HAP-1 (cell line): Measurements from ENCODE around the gene THRA.

Source experiments
- DNase-seq, 2 experiments: peaks; one replicate each; pipeline ENCODE4 v3.0.0-alpha.2; 2016 to 2020; ENCODE audit warnings: low spot score in 2 of 2
- H3K27me3 ChIP-seq: fragments of 250-450 bp; sonication (Bioruptor Pico); 2 replicates; pipeline ENCODE4 v1.5.1; 2020; ENCODE audit warnings: low read depth, mild to moderate bottlenecking, moderate library complexity
- H3K36me3 ChIP-seq: fragments of 250-450 bp; sonication (Bioruptor Pico); replicated peaks from 2 replicates; pipeline ENCODE4 v1.5.1; 2020; ENCODE audit warnings: mild to moderate bottlenecking
- H3K4me1 ChIP-seq: fragments of 250-450 bp; sonication (Bioruptor Pico); 2 replicates; pipeline ENCODE4 v1.5.1; 2020; ENCODE audit warnings: mild to moderate bottlenecking
- H3K4me3 ChIP-seq: fragments of 250-450 bp; sonication (Bioruptor Pico); 2 replicates; pipeline ENCODE4 v1.5.1; 2020; ENCODE audit warnings: mild to moderate bottlenecking, moderate library complexity
- H3K9me3 ChIP-seq: fragments of 250-450 bp; sonication (Bioruptor Pico); 2 replicates; pipeline ENCODE4 v1.5.1; 2020; ENCODE audit warnings: mild to moderate bottlenecking, moderate library complexity
- in situ Hi-C: fragments of 300-500 bp; cut with MboI; formaldehyde crosslinking; loops from 3 replicates; pipeline ENCODE4 v1.14.3; 2020; ENCODE audit warnings: low sequenced_read_pairs, inconsistent platforms, mixed read lengths

THRA gene

DNA sequence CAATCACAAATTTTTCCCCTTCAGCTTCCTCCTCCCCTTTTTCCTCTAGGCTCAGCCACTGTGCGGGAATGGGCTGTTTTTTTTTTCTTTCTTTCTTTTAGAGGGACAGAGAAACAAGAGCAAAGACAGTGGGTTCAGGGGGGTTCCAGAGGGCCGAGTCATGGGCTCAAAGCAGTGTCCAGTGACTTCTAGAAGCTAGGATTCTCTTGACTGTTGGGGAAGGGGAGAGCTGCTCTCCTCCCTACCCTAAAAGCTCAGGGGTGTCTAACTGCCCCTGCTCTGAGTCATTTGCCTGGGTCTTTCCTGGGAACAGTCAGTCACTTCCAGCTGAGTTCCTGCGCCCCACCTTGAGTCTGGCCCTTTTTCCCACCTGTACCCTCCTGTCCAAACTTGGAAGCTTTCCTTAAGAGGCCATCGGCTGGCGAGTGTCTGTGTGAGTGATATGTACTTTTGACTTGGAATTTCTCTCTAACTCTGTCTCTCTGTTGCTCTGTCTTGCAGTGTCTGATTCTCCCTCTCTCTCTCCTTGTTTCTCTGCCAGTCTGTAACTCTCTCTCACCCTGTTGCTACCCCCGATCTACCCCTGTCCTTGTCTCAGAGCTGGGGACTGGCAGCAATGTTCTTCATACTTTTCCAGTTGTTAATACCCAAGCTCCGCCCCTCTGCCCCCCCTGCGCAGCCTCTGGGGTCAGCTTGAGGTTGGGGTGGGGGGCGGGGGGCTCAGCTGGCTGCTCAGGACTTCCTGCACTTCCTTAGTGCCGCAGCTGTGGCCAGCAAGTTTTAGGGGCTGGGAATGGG, 2.4 kb downstream of the THRA start:
- Histone ChIP-seq H3K9me3 (no peaks in the 10 kb centered on the region), H3K4me1 (peaks cover 45% of the 10 kb centered on the region), H3K4me3 (no peak overlapping the region), H3K27me3 (no peaks in the 10 kb centered on the region), H3K36me3 (no peaks in the 10 kb centered on the region)
- DNase-seq, result no peak
- in situ Hi-C loops, result no loop called here

DNA sequence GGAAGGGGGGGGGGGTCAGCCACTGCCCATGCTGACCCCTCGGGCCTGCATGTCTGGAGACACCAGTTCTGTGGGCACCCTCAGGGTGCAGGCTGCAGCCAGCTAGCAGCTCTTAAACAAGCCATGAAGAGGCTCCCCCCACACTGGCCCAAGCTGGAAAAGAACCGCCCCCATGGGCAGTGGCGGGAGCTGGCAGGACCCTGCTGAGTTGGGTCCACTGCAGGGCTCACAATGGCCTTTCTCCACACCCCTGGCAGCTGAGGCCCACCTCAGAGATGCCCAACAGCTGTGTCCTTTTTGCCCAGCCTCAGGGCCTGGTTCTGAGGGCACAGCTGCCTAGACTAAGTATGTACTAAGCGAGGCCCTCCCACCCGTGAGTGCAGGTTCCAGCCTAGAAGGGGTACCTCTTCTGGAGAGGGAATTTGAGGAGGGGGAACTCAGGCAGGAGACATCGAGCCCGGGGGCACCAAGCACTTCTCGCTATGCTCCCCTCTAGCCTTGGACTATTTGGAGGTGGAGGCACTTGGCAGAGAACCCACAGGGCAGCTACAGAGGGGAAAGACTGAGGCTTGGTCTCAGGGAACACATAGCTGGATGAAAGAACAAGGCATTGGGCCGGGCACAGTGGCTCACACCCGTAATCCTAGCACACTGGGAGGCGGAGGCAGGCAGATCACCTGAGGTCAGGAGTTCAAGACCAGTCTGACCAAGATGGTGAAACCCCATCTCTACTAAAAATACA, 3.2 kb downstream of the THRA start:
- no peak for DNase-seq
- no peak overlapping the region for H3K4me3 ChIP-seq
- peaks cover 39% of the 10 kb centered on the region for H3K4me1 ChIP-seq
- H3K36me3 ChIP-seq, result no peaks in the 10 kb centered on the region
- no peaks in the 10 kb centered on the region for H3K9me3 ChIP-seq
- no peaks in the 10 kb centered on the region for H3K27me3 ChIP-seq
- in situ Hi-C loops, result no loop called here

DNA sequence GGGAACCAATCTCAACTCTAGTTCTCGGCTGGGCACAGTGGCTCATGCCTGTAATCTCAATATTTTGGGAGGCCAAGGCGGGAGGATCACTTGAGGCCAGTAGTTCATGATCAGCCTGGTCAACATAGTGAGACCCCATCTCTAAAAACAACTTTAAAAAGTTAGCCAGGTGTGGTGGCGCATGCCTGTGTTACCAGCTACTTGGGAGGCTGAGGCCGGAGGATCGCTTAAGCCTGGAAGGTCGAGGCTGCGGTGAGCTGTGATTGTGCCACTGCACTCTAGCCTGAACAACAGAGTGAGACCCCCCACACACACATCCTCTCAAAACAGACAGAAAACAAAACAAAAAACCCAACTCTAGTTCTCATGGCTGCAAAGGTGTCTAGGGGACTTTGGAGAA, 4.9 kb downstream of the THRA start:
- in situ Hi-C loops, result no loop called here
- Histone ChIP-seq H3K27me3 (no peaks in the 10 kb centered on the region), H3K4me1 (peaks cover 25% of the 10 kb centered on the region), H3K4me3 (no peak overlapping the region), H3K9me3 (no peaks in the 10 kb centered on the region), H3K36me3 (no peaks in the 10 kb centered on the region)
- DNase-seq, result no peak

DNA sequence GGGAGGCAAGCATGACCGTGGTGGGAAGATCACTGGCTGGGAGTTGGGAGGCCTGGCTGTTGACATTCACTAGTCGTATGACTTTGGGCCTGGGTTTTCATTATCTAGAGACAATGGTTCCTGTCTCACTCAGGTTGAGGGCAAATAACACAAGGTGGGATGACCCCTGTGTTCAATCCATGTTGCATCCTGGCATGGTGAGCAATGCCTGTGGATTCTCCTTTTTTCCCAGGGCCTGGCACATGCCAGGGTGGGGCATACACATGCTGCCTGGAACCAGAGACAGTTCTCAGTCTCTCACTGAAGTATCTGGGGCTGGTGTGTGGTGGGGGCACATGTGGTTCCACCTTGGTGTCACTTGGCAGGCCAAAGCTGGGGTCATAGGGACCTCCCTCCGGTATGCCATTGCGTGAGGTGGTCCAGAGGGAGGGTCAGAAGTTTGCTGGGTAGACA, 5.4 kb downstream of the THRA start:
- Histone ChIP-seq H3K4me3 (no peak overlapping the region), H3K27me3 (no peaks in the 10 kb centered on the region), H3K9me3 (no peaks in the 10 kb centered on the region), H3K4me1 (peaks cover 25% of the 10 kb centered on the region), H3K36me3 (no peaks in the 10 kb centered on the region)
- in situ Hi-C loops, result no loop called here
- DNase-seq, result no peak

DNA sequence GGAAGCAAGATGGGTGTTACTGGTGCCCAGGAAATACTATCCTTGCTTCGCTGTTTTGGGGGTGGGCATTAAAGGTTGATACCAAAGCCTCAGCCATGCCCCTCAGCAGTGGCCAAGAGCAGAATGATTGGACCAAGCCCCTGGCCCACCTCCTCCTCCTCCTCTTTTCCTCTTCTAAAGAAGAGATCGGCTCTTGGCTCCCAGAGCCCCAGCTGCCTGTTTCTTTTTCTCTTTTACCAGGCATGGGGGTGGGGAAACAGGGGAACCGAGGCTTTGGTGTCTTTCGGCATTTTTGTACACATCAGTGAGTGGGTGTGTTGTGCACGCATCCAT, 5.8 kb downstream of the THRA start:
- in situ Hi-C loops, result no loop called here
- no peak for DNase-seq
- no peaks in the 10 kb centered on the region for H3K27me3 ChIP-seq
- H3K4me3 ChIP-seq, result no peak overlapping the region
- peaks cover 25% of the 10 kb centered on the region for H3K4me1 ChIP-seq
- H3K36me3 ChIP-seq, result no peaks in the 10 kb centered on the region
- no peaks in the 10 kb centered on the region for H3K9me3 ChIP-seq

DNA sequence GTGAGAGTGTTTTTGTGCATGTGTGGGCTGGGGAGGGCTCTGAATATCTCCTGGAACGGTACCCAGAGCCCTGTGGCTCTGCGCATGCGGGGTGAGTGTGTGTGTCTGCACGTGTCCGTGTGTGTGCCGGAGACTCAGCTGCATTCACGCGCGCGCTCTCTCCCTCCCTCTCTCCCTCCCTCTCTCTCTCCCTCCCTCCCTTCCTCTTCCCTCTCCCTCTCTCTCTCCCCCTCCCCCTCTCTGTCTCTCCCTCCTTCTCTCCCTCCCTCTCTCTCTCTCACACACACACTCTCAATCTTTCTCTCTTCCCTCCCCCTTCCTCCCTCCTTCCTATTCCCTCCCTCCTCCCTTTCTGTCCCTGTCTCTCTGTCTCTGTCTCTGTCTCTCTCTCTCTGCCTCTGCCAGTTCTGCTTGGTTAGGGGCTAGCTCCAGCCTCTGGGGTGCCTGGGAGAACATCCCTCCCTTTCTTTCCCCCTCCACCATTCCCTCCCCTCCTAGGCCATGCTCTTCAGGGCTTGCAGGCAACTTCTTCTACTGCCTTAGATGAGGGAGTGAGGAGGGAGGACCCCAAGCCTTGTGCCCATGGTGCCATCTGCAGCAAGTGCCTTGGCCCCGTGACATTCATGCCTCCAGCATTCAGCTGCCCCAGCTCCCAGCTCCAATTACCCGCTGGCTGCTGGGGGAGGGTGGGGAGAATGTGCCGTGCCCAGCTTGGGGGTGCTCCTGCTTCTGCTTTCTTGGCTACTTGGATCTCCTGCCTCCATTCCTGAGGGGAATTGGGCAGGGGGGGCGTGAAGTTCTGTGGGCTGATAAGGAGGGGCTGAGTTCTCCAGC, 6.4 kb downstream of the THRA start:
- no peaks in the 10 kb centered on the region for H3K36me3 ChIP-seq
- H3K9me3 ChIP-seq, result no peaks in the 10 kb centered on the region
- H3K27me3 ChIP-seq, result no peaks in the 10 kb centered on the region
- H3K4me3 ChIP-seq, result no peak overlapping the region
- peak in 1 of 2 experiments; percentile 72 for DNase-seq
- in situ Hi-C loops, result no loop called here
- peaks cover 22% of the 10 kb centered on the region for H3K4me1 ChIP-seq

DNA sequence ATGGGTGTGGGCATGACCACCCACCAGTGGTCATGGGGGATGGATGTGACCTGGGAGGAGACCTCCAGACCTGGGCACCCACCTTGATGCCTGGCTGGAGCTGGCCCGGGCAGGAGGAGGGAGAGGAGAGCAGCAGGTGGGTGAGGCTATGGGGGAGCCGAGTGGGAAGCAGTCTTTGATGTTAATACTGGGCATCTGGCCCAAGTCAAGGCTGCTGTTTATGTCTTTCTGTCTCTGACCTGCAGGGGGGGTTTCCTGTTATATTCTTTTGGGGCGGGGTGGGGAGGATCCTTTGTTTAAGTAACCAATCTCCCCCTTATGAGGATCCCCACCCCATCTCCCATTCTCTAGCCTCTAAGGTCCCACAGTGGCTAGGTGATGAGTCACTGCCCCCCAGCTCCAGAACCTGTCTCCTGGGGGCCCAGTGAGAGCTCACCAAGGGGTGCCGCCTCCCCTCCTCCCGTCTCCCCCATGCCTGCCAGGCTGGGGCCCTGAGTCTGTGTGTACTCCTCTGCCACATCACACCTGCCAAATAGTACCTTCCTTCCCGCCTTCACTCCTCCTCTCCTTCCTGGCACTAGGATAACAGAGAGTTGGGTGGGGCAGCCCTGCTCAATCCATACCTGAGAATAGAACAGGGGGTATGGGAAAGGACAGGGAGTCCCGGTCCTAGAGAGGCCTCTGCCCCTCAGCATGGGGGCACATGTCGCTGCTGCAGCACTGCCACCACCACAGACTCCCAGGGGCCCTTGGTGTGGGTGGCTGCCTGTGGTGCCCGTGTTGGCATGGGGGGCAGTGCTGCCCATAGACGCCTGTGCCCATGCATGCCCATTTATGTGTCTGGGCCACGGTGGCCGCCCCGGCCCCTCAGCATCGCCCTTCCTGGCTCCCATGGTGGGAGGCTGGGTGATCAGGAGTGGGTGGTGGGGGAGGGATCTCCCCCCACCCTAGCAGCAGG, 7.3 kb downstream of the THRA start:
- in situ Hi-C loops, result no loop called here
- Histone ChIP-seq H3K9me3 (no peaks in the 10 kb centered on the region), H3K36me3 (no peaks in the 10 kb centered on the region), H3K4me1 (peaks cover 18% of the 10 kb centered on the region), H3K27me3 (no peaks in the 10 kb centered on the region), H3K4me3 (no peak overlapping the region)
- no peak for DNase-seq

DNA sequence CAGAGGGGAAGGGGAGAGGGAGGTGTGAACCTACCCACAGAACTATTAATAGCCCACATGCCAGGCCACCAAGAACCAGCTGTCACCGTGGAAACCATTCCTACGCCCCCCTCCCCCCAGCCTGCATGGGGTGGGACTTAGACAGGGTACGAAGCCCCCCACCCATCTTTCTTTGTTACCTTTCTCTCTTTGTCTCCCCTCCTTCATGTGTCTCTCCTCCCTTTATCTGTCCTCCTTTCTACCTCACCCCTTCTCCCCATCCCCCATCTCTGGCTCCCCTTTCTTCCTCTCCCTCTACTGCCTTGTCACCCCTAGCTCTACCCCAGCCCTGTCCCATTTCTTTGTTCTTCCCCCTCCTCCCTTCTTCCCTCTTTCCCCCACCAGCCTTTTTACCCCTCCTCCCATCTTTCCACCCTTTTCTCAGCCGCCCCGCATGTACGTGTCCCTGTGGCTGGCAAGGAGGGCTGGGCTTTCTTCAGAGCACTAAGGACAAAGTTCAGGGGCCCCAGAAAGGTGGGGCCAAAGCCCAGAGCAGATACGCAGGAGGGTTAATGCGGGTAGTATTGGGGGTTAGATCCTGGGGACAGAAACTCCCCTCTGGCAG, 8.0 kb downstream of the THRA start:
- Histone ChIP-seq H3K4me3 (no peak overlapping the region), H3K36me3 (peaks cover 2% of the 10 kb centered on the region), H3K27me3 (no peaks in the 10 kb centered on the region), H3K9me3 (no peaks in the 10 kb centered on the region), H3K4me1 (peaks cover 19% of the 10 kb centered on the region)
- in situ Hi-C loops, result no loop called here
- no peak for DNase-seq

DNA sequence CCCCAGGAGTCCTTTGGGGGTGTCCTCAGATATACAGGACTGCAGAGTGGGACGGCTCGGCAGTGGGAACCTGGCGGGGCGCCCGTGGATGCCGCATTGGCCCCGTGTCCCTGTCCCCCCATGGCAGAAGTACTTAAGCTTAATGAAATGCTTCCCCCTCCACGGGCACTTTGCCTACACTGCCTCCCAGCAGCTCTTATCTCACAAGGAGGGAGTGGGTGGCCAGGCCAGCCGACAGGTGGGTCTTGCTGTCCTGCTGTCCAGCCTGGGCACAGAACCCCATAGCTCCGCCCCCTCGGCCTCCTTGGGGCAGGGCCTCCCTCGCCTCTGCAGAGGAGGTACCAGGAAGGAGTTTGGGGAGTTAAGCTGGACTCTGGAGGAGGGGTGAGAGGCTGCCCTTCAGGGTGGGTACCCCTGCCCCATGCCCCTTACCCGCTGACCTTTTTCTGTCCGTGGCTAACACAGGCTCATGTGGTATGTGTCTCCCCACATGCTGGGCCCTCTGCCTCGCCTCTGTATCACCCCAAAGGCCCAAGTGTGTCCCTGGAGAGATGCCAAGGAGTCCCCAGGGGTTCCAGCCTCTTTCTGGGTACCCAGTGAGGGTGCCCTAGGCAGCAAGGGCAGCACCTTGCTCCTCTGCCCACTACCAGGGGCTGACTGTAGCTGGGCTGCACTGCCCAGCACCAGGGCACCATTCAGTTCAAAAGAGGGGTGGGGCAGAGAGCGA, 8.7 kb downstream of the THRA start:
- H3K4me3 ChIP-seq, result no peak overlapping the region
- H3K27me3 ChIP-seq, result no peaks in the 10 kb centered on the region
- in situ Hi-C loops, result no loop called here
- peaks cover 5% of the 10 kb centered on the region for H3K36me3 ChIP-seq
- H3K9me3 ChIP-seq, result no peaks in the 10 kb centered on the region
- H3K4me1 ChIP-seq, result peaks cover 19% of the 10 kb centered on the region
- DNase-seq, result no peak

DNA sequence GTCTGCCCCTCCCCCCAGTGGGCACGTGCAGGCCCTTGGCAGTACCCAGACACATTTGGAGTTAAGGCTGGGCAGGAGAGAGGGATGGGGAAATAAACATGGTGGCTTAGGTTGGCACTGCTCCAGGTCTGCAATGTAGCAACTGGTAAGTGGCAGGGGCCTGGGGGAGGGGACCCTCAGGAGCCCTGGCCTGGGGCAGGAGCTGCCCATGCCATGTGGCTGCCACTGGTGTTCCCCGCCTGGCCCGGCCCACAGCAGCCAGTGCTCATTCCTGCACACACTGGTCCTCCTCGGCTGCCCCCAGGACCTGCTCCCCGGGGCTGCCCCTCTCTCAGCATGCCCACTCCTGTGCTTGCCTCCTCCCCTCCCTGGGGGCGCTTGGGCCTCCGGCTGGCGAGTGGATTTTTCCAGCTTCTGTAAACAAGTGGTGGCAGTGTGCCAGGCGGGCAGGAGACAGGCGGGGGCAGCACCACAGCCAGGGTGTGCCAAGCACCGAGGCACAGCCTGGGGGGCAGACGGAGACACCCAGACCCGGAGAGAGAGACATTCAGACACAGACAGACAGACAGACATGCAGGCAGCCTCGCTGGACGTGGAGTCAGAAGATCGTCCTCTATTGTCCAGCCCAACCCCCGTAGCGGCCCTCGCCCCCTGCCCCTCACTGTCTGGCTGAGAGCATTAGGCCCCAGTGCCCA, 9.4 kb downstream of the THRA start:
- Histone ChIP-seq H3K27me3 (no peaks in the 10 kb centered on the region), H3K4me1 (peaks cover 19% of the 10 kb centered on the region), H3K36me3 (peaks cover 5% of the 10 kb centered on the region), H3K4me3 (no peak overlapping the region), H3K9me3 (no peaks in the 10 kb centered on the region)
- no peak for DNase-seq
- in situ Hi-C loops, result no loop called here

DNA sequence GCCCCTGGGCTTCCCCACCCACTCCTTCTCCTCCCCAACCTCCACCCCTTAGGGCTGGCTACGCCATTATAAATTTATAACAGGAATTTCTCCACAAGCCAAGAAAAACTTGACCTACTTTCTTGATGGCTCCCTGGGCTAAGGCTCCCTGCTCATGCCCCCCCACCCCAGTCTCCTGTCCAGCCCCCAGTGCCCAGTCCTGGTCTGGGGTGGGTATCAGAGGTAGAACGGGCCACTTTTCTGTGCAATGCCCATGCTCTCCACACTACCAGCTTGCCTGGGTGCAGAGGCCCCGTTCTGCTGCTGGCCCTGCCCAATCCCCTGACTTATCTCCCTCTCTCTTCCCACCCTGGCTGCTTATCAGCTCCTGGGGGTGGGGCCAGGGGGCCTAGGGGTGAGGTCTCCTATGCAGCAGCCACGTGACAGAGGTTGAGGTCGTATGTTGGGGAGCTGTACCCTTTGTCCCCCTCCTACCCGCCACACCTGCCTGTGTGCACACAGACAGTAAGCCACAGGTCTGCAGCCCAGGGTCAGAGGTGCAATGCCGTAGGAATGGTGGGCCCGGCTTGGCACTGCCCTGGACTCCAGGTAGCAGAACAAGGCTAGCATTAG, 10.1 kb downstream of the THRA start:
- H3K27me3 ChIP-seq, result no peaks in the 10 kb centered on the region
- in situ Hi-C loops, result no loop called here
- H3K4me1 ChIP-seq, result peaks cover 19% of the 10 kb centered on the region
- DNase-seq, result no peak
- H3K9me3 ChIP-seq, result no peaks in the 10 kb centered on the region
- H3K4me3 ChIP-seq, result no peak overlapping the region
- peaks cover 5% of the 10 kb centered on the region for H3K36me3 ChIP-seq
